HEK293 (cell line): ENCODE data around the gene CCL19.

ENCODE experiments used
- CTCF ChIA-PET: fragments of 350-600 bp; formaldehyde crosslinking; extraction: SDS; loops from one replicate; lab custom pipeline; 2021; ENCODE audit warnings: antibody characterized with exemption; lab: Yijun Ruan, JAX
- POLR2A ChIA-PET: fragments of 300-600 bp; formaldehyde crosslinking; extraction: SDS; loops from one replicate; lab custom pipeline; 2020; ENCODE audit warnings: antibody characterized with exemption, inconsistent platforms; lab: Yijun Ruan, JAX
- H3K27ac ChIP-seq: fragments of 200-500 bp; sonication (Bioruptor generic); 2 replicates; pipeline ENCODE4 v1.5.1; 2014; ENCODE audit warnings: low read depth, low read length, control low read depth, inconsistent platforms; ENCODE audit errors: extremely low read depth
- H3K36me3 ChIP-seq, 2 experiments: fragments of 200-500 bp in 1 of 2; sonication (Bioruptor generic) in 1 of 2; 1 replicate in 1 of 2; 2 replicates in 1 of 2; pipeline ENCODE4 v1.5.1; 2014 to 2017; ENCODE audit warnings: inconsistent platforms in 2 of 2, low read length in 2 of 2; ENCODE audit not compliant: control insufficient read depth in 2 of 2, insufficient read depth in 1 of 2
- H3K4me1 ChIP-seq: fragments of 200-500 bp; sonication (Bioruptor generic); 2 replicates; pipeline ENCODE4 v1.5.1; 2014; ENCODE audit warnings: mild to moderate bottlenecking, low read length, inconsistent platforms; ENCODE audit not compliant: control insufficient read depth, insufficient read depth
- H3K4me3 ChIP-seq: 2 replicates; pipeline ENCODE4 v1.5.1; 2011; ENCODE audit warnings: low read depth, mild to moderate bottlenecking, control low read depth, low read length, moderate library complexity
- H3K9me3 ChIP-seq: fragments of 200-500 bp; sonication (Bioruptor generic); 2 replicates; pipeline ENCODE4 v1.5.1; 2014; ENCODE audit warnings: low read depth, low read length, inconsistent platforms; ENCODE audit not compliant: control insufficient read depth, insufficient read depth
- GLI2 ChIP-seq: fragments of 450-650 bp; formaldehyde crosslinking; IDR thresholded peaks from 2 replicates; pipeline ENCODE4; 2017; ENCODE audit warnings: missing biosample characterization, missing genetic modification characterization, low read depth, borderline replicate concordance
- HIC1 ChIP-seq: fragments of 450-650 bp; formaldehyde crosslinking; IDR thresholded peaks from 2 replicates; pipeline ENCODE4 v1.5.1; 2016; ENCODE audit warnings: missing biosample characterization, missing genetic modification characterization
- IKZF3 ChIP-seq: fragments of 450-650 bp; IDR thresholded peaks from 2 replicates; pipeline ENCODE4 v1.5.0; 2018; ENCODE audit warnings: missing biosample characterization, mild to moderate bottlenecking, missing genetic modification characterization, moderate library complexity
- PBX3 ChIP-seq: sonication (generic); formaldehyde crosslinking; IDR thresholded peaks from 2 replicates; pipeline ENCODE4 v1.8.1; 2022; ENCODE audit warnings: mild to moderate bottlenecking, moderate library complexity, missing genetic modification reagents
- YY2 ChIP-seq: fragments of 450-650 bp; formaldehyde crosslinking; IDR thresholded peaks from 2 replicates; pipeline ENCODE4 v1.5.1; 2016; ENCODE audit warnings: missing biosample characterization, missing genetic modification characterization
- ZBTB21 ChIP-seq: fragments of 450-650 bp; formaldehyde crosslinking; IDR thresholded peaks from 2 replicates; pipeline ENCODE4 v1.5.1; 2017; ENCODE audit warnings: missing biosample characterization, missing genetic modification characterization
- ZBTB48 ChIP-seq: fragments of 450-650 bp; formaldehyde crosslinking; IDR thresholded peaks from 2 replicates; pipeline ENCODE4 v1.5.1; 2016; ENCODE audit warnings: missing biosample characterization, missing genetic modification characterization
- ZIC2 ChIP-seq: fragments of 450-650 bp; formaldehyde crosslinking; IDR thresholded peaks from 2 replicates; pipeline ENCODE4 v1.5.1; 2016; ENCODE audit warnings: missing biosample characterization, missing genetic modification characterization
- ZNF501 ChIP-seq: fragments of 450-650 bp; formaldehyde crosslinking; IDR thresholded peaks from 2 replicates; pipeline ENCODE4 v1.5.1; 2016; ENCODE audit warnings: missing biosample characterization, missing genetic modification characterization
- ZNF701 ChIP-seq: fragments of 450-650 bp; formaldehyde crosslinking; IDR thresholded peaks from 2 replicates; pipeline ENCODE4 v1.5.1; 2016; ENCODE audit warnings: missing biosample characterization, missing genetic modification characterization
- ZNF76 ChIP-seq: fragments of 450-650 bp; formaldehyde crosslinking; IDR thresholded peaks from 2 replicates; pipeline ENCODE4; 2016; ENCODE audit warnings: low read depth, missing biosample characterization, missing genetic modification characterization, borderline replicate concordance
- TF ChIP-seq, protein P1 (sequence below): fragments of 450-650 bp; formaldehyde crosslinking; IDR thresholded peaks from 2 replicates; pipeline ENCODE4 v1.5.1; 2016; ENCODE audit warnings: missing biosample characterization, missing genetic modification characterization, borderline replicate concordance
- TF ChIP-seq, protein P2 (sequence below): fragments of 450-650 bp; formaldehyde crosslinking; IDR thresholded peaks from 2 replicates; pipeline ENCODE4 v1.5.1; 2016; ENCODE audit warnings: missing biosample characterization, missing genetic modification characterization

The CCL19 gene

GRCh38 chr9:34717996-34718614 is 27.0 kb upstream of the CCL19 start (continued):
- TF ChIP-seq ZBTB21 = no peak
- no peak for TF ChIP-seq IKZF3 (tag by site-specific recombination)

DNA sequence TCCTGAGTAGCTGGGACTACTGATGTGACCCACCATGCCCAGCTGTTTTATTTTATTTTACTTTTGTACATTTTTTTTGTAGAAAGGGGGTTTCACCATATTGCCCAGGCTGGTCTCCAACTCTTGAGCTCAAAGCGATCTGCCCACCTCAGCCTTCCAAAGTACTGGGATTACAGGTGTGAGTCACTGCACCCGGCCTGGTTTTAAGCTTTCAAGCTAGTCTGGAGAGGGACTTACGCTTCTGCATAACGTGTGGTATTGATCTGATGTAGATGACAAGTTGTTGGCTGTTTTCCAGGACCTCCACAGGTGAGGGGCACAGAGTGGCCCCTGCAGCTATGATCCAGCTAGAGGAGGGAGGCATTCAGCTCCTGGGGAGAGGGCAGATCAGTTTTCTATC is 25.6 kb upstream of the CCL19 start:
- CTCF ChIA-PET = interaction anchor here (0.6 to 4.9 kb wide), 3 partner anchors 16 to 886 kb away, joined by 3 to 31 read pairs (median 3); no protein-coding TSS in a partner anchor
- H3K4me3 ChIP-seq = no peak overlapping the region
- H3K4me1 ChIP-seq = no peaks in the 10 kb centered on the region
- POLR2A ChIA-PET = no interaction called here
- no peaks in the 10 kb centered on the region for H3K9me3 ChIP-seq
- TF ChIP-seq ZBTB48 (tag by site-specific recombination) (no peak), ZIC2 (0 out of 2 replicates have a peak, but pooled peaks have one; percentile 9), GLI2 (tag by site-specific recombination) (no peak)
- H3K27ac ChIP-seq = no peak overlapping the region
- no peaks in the 10 kb centered on the region for H3K36me3 ChIP-seq

- H3K27ac ChIP-seq = no peak overlapping the region
- no peak for TF ChIP-seq ZIC2
- TF ChIP-seq HIC1 (tag by site-specific recombination) = no peak
- no peak for TF ChIP-seq ZNF76 (tag by site-specific recombination)
- TF ChIP-seq, protein P1, sequence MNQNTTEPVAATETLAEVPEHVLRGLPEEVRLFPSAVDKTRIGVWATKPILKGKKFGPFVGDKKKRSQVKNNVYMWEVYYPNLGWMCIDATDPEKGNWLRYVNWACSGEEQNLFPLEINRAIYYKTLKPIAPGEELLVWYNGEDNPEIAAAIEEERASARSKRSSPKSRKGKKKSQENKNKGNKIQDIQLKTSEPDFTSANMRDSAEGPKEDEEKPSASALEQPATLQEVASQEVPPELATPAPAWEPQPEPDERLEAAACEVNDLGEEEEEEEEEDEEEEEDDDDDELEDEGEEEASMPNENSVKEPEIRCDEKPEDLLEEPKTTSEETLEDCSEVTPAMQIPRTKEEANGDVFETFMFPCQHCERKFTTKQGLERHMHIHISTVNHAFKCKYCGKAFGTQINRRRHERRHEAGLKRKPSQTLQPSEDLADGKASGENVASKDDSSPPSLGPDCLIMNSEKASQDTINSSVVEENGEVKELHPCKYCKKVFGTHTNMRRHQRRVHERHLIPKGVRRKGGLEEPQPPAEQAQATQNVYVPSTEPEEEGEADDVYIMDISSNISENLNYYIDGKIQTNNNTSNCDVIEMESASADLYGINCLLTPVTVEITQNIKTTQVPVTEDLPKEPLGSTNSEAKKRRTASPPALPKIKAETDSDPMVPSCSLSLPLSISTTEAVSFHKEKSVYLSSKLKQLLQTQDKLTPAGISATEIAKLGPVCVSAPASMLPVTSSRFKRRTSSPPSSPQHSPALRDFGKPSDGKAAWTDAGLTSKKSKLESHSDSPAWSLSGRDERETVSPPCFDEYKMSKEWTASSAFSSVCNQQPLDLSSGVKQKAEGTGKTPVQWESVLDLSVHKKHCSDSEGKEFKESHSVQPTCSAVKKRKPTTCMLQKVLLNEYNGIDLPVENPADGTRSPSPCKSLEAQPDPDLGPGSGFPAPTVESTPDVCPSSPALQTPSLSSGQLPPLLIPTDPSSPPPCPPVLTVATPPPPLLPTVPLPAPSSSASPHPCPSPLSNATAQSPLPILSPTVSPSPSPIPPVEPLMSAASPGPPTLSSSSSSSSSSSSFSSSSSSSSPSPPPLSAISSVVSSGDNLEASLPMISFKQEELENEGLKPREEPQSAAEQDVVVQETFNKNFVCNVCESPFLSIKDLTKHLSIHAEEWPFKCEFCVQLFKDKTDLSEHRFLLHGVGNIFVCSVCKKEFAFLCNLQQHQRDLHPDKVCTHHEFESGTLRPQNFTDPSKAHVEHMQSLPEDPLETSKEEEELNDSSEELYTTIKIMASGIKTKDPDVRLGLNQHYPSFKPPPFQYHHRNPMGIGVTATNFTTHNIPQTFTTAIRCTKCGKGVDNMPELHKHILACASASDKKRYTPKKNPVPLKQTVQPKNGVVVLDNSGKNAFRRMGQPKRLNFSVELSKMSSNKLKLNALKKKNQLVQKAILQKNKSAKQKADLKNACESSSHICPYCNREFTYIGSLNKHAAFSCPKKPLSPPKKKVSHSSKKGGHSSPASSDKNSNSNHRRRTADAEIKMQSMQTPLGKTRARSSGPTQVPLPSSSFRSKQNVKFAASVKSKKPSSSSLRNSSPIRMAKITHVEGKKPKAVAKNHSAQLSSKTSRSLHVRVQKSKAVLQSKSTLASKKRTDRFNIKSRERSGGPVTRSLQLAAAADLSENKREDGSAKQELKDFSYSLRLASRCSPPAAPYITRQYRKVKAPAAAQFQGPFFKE (tag by site-specific recombination) = no peak
- TF ChIP-seq ZNF701 (tag by site-specific recombination) = no peak
- TF ChIP-seq PBX3 (CRISPR knock-in tag) = no peak
- no peak for TF ChIP-seq ZNF501 (tag by site-specific recombination)
- TF ChIP-seq YY2 = no peak
- TF ChIP-seq, protein P2, sequence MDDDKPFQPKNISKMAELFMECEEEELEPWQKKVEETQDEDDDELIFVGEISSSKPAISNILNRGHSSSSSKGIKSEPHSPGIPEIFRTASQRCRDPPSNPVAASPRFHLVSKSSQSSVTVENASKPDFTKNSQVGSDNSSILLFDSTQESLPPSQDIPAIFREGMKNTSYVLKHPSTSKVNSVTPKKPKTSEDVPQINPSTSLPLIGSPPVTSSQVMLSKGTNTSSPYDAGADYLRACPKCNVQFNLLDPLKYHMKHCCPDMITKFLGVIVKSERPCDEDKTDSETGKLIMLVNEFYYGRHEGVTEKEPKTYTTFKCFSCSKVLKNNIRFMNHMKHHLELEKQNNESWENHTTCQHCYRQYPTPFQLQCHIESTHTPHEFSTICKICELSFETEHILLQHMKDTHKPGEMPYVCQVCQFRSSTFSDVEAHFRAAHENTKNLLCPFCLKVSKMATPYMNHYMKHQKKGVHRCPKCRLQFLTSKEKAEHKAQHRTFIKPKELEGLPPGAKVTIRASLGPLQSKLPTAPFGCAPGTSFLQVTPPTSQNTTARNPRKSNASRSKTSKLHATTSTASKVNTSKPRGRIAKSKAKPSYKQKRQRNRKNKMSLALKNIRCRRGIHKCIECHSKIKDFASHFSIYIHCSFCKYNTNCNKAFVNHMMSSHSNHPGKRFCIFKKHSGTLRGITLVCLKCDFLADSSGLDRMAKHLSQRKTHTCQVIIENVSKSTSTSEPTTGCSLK (tag by site-specific recombination) = no peak
These were observed 24.7 kb upstream of the CCL19 start for GRCh38 chr9:34715639-34716215.

More at GRCh38 chr9:34715639-34716215, 24.7 kb upstream of the CCL19 start:
- no peaks in the 10 kb centered on the region for H3K4me1 ChIP-seq
- POLR2A ChIA-PET = no interaction called here
- H3K36me3 ChIP-seq = no peaks in the 10 kb centered on the region
- H3K4me3 ChIP-seq = no peak overlapping the region
- H3K9me3 ChIP-seq = no peaks in the 10 kb centered on the region
- CTCF ChIA-PET = interaction anchor here (1.0 to 4.9 kb wide), 5 partner anchors 13 to 311 kb away, joined by 3 to 31 read pairs (median 4); no protein-coding TSS in a partner anchor
